DMS153 treated with DMSO at 0.1 percent for 48 hours (cell line): ENCODE results near the gene DMPK.

Source experiments
- DNase-seq: peaks from one replicate; lab custom pipeline; 2025; ENCODE audit not compliant: unreplicated experiment; lab: John Stamatoyannopoulos, UW

DMPK gene

GRCh38 chr19:45782162-45782691, at the start of gene DMPK:
DMPK (minus strand) TSS chr19:45782490; CDS start chr19:45782352, 138 bp downstream.
- no peak for DNase-seq

GRCh38 chr19:45828945-45829344, 46.7 kb upstream of the DMPK start:
- DNase-seq: no peak

- DNase-seq: no peak
These were observed 46.2 kb upstream of the DMPK start for GRCh38 chr19:45828523-45828922.

- DNase-seq: no peak
These were observed 45.3 kb upstream of the DMPK start for GRCh38 chr19:45827459-45828093.

GRCh38 chr19:45826934-45827333, 44.6 kb upstream of the DMPK start:
- DNase-seq: no peak

GRCh38 chr19:45825917-45826893, 43.9 kb upstream of the DMPK start:
- no peak for DNase-seq

GRCh38 chr19:45825263-45825605, 42.9 kb upstream of the DMPK start:
- no peak for DNase-seq

- DNase-seq: no peak
These were observed 42.4 kb upstream of the DMPK start for GRCh38 chr19:45824531-45825262.

GRCh38 chr19:45824041-45824471, 41.8 kb upstream of the DMPK start:
- peak; percentile 44 for DNase-seq

GRCh38 chr19:45823182-45823581, 40.9 kb upstream of the DMPK start:
- DNase-seq: no peak

- DNase-seq: no peak
These were observed 40.4 kb upstream of the DMPK start for GRCh38 chr19:45822716-45823115.

GRCh38 chr19:45821570-45821969, 39.3 kb upstream of the DMPK start:
- no peak for DNase-seq

GRCh38 chr19:45821103-45821521, 38.8 kb upstream of the DMPK start:
- DNase-seq: no peak

GRCh38 chr19:45820413-45821102, 38.3 kb upstream of the DMPK start:
- peak; percentile 33 for DNase-seq

GRCh38 chr19:45819769-45820168, 37.5 kb upstream of the DMPK start:
- no peak for DNase-seq

GRCh38 chr19:45817725-45818301, 35.5 kb upstream of the DMPK start:
- DNase-seq: no peak

GRCh38 chr19:45817010-45817724, 34.9 kb upstream of the DMPK start:
- DNase-seq: peak; percentile 78

- DNase-seq: no peak
These were observed 34.1 kb upstream of the DMPK start for GRCh38 chr19:45816236-45817009.
